HG03442 (cell line): ENCODE results near the gene ABR.
"Not testable (repeated sequence)": the region's sequence is repeated elsewhere in the genome, so short reads cannot be mapped to it uniquely, and the experiment has no call there.

ENCODE experiments used
- ATAC-seq: cut with Tn5 transposase; IDR thresholded peaks from one replicate; pipeline ENCODE4 v1.9.1; 2021; ENCODE audit warnings: mild to moderate bottlenecking, moderate library complexity; ENCODE audit not compliant: unreplicated experiment

ABR gene

DNA sequence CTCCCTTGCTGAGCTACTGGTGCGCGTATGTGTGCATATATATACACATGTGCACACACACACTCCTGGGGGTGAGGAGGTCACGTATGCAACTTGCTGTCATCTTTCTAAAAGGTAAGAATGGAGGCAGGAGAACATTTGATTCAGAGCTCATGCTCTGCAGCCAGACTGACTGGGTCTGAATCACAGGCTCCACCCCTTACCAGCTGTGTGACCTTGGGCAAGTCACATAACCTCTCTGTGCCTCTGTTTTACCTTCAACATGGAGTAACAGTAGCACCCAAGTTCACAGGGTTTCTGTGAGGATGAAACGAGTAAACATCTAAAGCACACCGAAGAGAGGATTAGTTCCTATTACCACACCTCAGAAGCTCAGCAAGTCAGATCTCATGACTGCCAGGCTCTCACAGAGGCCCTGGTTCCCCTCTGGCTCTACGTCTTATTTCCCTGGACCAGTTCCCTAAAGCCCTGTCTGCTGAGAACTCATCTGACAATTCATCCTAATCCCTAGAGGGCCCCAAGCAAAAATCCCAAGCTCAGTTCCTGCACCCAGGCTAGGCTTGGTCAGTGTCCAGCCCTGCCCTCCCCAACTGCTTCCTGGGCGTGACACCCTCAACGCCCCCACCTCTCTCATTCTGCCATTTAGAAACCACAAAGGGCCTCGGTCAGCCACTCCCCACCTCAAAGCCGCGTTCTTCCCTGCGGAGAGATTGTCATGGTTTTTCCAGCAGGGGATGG is 28.7 kb downstream of the ABR start:
- ATAC-seq = no peak

DNA sequence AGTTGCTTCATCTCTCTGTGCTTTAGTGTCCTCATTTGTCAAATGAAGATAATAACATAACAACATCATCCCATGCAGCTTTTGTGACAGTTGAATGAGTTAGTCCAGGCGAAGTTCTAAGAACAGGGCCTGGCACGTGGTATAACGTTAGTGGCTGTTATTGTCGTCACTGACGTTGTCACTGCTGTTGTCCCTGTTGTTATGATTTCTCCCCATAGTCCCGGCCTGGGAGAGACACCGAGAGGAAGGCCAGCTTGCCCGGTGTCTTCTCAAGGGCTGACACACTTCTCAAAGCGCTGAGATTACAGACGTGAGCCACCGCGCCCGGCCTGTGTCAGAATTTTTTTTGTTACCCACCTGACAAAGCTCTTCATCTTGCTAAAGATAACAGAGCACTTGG is 29.9 kb downstream of the ABR start:
- ATAC-seq = no peak

DNA sequence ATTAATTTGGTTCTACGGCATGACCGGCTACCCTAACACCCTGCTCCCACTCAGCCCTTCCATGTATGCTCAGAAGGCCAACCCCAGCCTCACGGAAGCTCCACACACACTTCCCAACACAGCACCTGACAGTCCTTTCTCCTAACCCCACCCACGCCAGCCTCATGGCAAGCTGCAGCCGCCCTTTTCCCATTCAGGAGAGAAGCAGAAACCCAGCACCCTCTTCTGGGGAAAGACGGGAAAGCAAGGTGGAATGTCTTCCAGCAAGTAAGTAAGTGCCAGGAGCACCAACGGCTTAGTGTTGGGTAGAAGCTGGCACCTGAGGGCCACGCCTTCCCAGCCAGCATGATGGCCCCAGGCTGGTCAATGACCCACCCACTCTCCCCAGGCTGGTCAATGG is 32.1 kb downstream of the ABR start:
- no peak for ATAC-seq

DNA sequence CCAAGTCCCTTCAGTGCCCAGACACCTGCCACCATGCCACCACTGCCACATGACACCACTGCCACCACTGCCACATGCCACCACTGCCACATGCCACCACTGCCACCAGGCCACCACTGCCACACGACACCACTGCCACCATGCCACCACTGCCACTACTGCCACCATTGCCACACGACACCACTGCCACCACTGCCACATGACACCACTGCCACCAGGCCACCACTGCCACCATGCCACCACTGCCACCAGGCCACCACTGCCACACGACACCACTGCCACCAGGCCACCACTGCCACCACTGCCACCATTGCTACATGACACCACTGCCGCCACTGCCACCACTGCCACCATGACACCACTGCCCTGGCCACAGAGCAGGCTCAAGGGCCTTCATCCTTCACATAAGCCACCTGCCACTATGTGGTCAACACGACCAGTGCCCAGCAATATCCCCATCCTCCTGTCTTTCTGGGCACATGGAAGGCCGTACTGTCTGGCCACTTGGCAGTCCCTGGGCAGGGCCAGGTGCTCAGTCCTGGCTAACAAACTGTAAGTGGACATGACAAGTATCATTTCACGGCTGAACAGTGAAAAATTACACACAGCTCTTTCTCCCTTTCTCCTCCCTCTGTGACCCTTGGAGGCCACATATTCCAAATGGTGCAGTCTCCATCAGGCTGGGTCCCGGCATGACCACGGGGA is 33.1 kb downstream of the ABR start:
- no peak for ATAC-seq

DNA sequence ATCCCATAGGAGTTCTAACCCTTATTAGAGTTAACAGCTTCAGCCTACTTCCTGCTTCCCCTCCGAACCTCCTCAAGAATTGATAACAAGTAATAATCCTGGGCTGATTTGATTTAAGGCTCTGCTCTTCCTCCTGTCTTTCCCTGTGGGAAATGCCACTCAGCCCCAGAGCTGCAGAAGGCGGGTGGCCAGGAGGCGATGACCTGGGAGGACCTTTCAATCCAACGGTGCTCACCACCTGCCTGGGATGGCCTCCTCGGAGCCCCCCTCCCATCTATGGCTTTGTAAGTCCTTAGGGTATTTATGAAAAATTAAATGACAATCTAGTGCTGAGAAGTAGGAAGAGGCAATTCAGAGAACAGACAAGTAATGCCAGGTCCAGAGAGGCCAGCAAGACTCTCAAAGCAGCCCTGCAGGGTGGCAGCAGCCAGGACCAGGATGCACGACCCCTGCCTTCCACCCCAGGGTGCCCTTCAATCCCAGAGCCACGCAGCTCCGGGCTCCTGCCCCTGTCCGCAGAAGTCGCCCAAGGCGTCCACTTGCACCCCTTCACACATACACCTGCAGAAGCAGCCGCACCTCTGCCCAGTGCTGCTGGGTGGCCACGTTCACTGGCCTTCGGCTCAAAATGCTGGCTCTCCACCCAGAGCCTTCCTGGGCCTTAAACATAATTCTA is 34.3 kb downstream of the ABR start:
- ATAC-seq = no peak

- no peak for ATAC-seq
Observed at GRCh38 chr17:1144162-1144561, 35.6 kb downstream of the ABR start.

GRCh38 chr17:1143573-1143972 is 36.2 kb downstream of the ABR start:
- no peak for ATAC-seq

DNA sequence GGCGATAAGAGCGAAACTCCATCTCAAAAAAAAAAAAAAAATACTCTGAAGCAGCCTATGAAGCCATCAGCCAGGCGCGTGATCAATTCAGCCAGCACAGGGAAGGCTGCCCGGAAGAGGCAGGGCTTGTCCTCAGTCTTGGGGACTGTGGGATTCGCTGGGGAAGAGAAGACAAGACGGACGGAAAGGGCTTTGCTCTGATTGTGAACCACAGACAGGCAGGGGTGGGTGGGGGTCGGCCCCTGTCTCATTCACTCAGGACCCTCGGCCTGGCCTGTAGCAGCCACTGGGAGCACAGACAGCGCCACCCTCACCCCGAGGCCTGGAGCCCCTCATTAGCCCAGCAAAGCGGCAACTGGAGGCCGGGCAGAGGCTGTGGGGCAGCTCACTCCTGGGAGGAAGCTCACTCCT is 37.2 kb downstream of the ABR start:
- ATAC-seq = no peak

DNA sequence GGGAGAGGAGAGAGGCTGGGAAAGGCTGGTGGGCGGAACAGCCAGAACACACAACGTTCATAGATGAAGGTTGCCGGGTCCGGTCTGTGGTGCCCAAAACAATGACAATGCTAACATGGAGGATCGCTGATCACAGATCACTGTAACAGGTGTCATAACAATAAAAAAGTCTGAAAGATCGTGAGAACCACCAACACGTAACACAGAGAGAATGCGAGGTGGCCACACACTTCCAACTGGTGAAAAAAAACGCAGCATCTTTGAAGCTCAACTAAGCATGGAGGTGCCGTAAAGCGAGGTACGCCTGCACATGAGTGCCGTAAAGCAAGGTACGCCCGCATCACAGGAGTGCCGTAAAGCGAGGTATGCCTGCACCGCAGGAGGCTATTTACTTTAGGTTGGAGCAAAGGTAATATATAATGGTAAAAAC is 42.3 kb downstream of the ABR start:
- ATAC-seq = no peak

GRCh38 chr17:1136748-1137147 is 43.0 kb downstream of the ABR start:
- ATAC-seq = no peak

DNA sequence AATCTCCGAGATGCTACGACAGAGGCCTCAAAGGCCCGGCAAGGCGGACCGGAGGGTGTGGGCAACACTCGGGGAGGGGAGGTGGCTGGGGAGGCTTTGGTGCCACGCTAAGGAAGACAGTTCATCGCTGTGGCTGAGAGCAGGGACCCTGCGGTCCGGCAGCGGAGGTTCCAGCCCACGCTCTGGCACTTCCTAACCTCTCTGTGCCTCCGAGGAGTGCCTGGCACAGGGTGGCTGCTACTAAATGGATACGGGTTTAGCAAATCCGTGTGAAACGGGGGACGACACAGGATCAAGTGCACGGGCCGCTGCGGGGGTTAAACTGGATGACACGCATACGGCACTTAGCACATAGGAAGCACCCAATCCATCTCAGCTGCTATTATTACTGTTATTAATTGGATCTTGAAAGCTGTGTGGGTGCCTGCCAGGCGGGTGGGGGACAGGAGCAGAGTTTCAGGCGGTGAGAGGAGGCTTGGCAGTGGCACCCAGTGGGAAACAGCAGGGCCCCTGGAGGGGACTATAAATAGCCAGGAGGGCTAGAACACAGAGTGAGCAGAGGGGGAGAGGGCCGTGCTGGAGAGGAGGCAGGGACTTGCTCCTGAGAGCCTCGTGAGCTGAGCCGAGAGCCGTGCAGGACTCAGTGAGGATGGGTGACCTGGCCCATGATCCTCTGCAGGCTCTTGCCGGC is 45.0 kb downstream of the ABR start:
- ATAC-seq = no peak

- ATAC-seq = no peak
Observed at GRCh38 chr17:1130191-1130590, 49.6 kb downstream of the ABR start.

GRCh38 chr17:1128463-1128862 is 51.3 kb downstream of the ABR start:
- not testable (repeated sequence) for ATAC-seq

DNA sequence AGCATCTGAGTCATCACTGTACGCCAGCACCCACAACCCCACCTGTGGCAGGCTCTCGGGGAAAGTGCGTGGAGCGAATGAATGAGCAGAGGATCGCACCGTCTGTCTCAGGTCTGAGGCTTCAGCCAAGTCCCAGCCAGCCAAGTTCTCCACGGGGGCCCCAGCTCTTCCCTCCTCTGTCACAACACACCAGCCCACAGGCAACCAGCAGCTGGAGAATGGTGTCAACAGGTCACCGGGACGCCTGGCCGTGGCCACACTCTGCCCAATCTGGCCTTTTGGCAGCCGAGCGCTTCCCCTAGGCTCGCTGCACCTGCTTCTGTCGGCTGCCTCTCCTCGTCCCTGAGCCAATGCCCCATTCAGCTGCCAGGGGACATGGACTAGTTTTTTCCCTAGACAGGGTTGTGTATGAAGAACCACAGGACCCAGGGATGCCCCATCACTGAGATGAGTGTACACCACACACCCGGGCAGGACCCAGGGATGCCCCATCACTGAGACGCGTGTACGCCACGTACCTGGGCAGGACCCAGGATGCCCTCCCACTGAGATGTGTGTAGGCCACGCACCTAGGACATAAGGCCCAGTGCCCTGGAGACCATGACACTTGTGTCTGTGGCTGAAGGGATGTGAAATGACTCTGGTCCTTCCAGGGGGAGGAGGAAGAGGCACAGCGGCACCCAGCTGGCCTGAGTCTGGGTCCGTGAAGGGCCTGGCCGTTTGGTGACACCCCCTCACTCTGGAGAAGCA is 52.8 kb downstream of the ABR start:
- ATAC-seq = no peak

- no peak for ATAC-seq
Observed at GRCh38 chr17:1126250-1126797, 53.5 kb downstream of the ABR start.

DNA sequence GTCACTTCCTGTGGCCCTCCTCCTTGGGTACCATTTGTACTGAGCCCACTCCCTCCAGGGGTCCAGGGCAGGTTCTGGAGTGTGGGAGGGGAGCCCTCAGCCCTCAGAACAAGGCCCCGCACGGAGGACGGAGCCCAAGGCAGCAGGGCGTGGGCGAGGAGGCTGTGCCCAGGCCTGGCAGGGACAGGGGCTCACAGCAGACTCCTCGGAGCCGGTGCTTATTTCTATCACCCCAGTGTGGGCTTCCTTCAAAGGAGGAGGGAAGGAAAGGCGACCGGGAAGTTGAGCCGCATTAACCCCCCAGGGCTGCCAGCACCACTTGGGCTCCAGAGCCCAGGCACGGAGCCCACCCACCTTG is 54.0 kb downstream of the ABR start:
- no peak for ATAC-seq

DNA sequence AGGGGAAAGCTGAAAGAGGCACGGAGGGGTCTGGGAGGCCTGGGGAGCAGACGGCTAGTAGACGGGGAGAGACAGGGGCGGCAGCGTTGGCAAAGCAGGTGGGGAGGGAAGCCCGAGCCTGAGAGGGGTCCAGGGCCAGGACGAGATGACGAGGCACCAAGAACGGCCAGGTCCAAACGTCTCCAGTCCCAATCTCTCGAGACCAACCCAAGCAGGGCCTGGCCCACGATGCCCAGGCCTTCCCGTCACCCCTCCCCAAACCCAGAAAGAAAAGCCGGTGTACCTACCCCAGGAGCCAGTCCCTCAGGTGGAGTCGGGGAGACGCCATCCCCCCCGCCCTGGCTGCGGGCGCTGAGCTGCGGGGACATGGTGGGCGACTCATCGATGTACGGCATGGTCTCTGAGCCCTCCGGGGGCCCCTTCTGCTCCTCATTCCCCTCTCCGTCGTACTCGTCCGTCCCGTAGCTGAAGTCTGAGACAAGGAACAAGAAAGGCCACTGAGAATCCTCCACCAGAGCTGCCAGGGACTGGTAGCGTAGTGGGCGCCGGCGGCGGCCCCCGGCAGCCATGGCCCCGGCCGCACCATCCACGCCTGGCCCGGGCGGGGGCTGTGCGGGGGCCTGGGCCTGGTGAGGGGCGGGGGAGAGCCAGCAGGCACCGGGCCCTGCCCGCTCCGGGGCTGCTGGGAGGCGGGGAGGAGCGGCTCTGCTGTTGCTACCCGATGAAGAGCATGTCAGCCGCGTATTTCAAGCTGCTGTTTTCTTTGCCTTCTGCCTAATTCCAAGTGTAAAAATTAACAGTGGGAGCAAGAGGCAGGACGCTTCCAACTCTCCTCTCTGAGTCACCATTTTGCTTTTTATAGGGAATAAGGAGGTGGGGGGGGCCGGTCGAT is 54.6 kb downstream of the ABR start:
- no peak for ATAC-seq

DNA sequence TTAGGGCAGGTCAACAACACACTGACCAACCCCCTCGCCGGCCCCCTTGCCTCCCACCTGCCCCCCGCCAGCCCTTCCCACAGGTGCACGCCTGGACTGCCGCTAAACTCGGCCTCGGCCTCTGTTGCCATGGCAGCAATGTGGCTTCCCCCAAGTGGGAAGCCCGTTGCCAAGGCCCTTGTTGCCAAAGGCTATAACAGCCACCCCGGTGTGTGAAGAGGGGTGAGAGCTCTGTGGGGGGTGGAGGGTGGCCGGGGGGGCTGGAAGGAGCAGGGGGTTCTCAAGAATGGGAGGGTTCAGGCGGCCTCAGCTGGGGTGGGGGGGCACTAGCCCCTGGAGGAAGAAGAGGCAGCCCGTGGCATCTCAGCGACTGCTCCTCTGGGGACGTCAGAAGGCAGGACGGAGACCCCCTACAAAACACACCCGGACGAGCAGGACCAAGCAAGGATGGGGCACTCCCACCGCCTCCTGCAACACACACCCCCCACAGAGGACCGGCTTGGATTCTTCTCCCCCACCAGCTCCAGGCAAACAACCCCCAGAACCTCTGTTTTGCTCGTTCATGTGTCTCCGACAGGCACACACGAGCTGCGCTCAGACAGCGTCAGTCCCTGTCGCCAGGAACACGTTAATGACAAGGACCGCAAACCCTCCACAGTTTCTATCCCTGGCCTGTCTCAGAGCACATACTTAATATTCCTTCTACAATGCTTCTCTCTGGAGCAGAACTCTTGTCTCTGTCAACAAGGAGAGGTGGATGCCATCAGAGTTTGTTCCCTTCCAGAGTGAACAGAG is 55.7 kb downstream of the ABR start:
- no peak for ATAC-seq

DNA sequence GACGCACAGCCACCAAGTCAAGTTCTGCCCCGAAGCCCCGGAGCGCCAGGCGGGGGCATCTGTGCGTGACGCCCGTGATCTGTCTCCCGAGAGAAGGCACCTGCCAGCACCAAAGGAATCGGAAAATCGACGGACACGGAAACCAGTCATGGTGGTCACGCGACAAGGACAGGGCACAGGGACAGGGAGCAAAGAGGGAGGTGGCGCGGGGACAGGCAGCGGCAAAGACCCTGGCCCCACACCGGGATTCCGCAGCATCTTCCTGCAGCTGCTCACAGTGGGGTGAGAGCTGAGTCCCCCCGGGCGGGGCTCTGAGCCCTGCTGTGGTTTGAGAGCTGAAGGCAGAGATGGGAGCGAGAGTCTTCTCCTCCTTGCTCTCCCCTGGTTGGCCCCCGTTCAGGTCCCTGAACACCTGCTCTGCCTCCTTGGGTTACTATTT is 56.4 kb downstream of the ABR start:
- ATAC-seq = no peak
